Duodenal mucosa (tissue), 2 donors: ENCODE results near the gene TBC1D30.

Experiments used
- H3K27ac ChIP-seq: one replicate; pipeline ENCODE4 v1.7.0; 2013; ENCODE audit warnings: low read depth, low read length
- H3K27me3 ChIP-seq, 2 donors: one replicate each; pipeline ENCODE4 v1.7.0; 2013; ENCODE audit warnings: low read length in 2 of 2, control low read depth in 1 of 2; ENCODE audit not compliant: insufficient read depth in 2 of 2, control insufficient read depth in 1 of 2
- H3K36me3 ChIP-seq, 2 donors: one replicate each; pipeline ENCODE4 v1.7.0; 2013; ENCODE audit warnings: low read length in 2 of 2, control low read depth in 1 of 2; ENCODE audit not compliant: insufficient read depth in 2 of 2, control insufficient read depth in 1 of 2
- H3K4me1 ChIP-seq, 2 donors: one replicate each; pipeline ENCODE4 v1.7.0; 2013; ENCODE audit warnings: low read length in 2 of 2, control low read depth in 1 of 2; ENCODE audit not compliant: insufficient read depth in 2 of 2, control insufficient read depth in 1 of 2
- H3K4me3 ChIP-seq, 2 donors: one replicate each; pipeline ENCODE4 v1.7.0; 2013; ENCODE audit warnings: low read length in 2 of 2, low read depth in 1 of 2
- H3K9ac ChIP-seq, 2 donors: one replicate each; pipeline ENCODE4 v1.7.0; 2013; ENCODE audit warnings: low read length in 2 of 2, low read depth in 1 of 2
- H3K9me3 ChIP-seq, 2 donors: one replicate each; pipeline ENCODE4 v1.7.0; 2013; ENCODE audit warnings: low read length in 2 of 2, control low read depth in 1 of 2; ENCODE audit not compliant: control insufficient read depth in 1 of 2

The TBC1D30 gene

GRCh38 chr12:64884728-64885127 lies 60.3 kb downstream of the TBC1D30 start:
- Histone ChIP-seq H3K27me3 (no peaks in the 10 kb centered on the region), H3K27ac (no peak overlapping the region), H3K4me1 (no peaks in the 10 kb centered on the region), H3K4me3 (no peak overlapping the region), H3K36me3 (no peaks in the 10 kb centered on the region), H3K9me3 (no peaks in the 10 kb centered on the region), H3K9ac (no peak overlapping the region)

DNA sequence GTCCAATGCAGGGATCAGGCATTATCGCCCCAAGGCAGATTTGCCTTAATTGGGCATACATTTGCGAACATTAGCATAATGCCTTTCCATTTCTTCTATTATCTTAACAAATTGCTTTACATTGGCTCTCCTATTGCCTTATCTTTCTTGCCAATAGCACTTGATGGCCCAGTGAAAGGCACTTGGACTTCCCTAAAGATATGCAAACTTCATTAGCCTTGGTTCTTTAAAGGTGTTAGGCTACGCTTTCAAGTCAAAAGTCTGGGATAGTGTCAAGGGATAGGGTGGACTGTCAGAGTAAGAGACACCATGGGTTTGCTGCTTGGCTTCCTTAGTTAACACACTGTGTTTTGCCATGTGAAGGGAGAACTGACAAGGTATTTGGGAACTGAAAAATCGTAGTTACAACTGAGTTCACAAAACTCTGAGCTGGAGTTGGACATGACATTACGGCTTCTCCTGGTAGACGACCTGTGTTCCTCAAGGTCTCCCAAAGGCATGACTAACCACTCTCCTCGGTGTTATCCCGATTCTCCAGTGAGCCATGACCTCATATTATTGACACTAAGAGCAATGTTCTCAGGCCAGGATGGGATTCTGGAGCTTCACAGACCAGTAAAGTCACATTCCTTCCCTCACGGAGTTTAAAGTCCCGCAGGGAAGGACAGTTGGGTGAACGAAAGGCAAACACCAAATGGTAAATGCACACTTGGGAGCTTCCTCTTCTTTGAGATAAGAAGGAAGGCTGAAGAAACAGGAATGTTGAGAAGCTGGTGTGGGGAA lies 65.2 kb downstream of the TBC1D30 start:
- H3K9ac ChIP-seq = no peak overlapping the region
- no peaks in the 10 kb centered on the region for H3K9me3 ChIP-seq
- no peak overlapping the region for H3K27ac ChIP-seq
- no peaks in the 10 kb centered on the region for H3K4me1 ChIP-seq
- H3K27me3 ChIP-seq = no peaks in the 10 kb centered on the region
- no peaks in the 10 kb centered on the region for H3K36me3 ChIP-seq
- no peak overlapping the region for H3K4me3 ChIP-seq

DNA sequence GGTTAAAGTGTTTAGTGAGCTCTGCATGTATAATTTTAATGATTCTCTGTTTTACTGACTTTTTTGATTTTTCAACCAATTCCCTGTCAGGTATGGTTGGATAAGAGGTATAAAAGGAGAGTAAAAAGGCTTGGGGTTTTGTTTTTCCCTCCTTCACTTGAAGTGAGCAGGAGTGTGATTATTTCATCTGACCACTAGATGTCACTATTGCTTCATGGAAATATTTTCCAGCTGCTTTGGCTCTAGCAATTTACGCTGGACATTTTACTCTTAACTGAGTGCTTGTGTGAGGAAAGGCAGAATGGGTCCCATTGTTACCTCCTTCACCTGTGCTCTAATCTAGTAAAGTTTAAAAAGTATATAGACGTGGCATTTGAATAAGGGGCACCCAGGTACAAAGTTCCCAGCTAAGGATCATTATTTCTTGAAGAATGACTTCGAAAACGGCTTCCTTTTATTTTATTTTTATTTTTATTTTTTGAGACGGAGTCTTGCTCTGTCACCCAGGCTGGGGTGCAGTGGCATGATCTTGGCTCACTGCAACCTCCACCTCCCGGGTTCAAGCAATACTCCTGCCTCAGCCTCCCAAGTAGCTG lies 66.5 kb downstream of the TBC1D30 start:
- Histone ChIP-seq H3K9ac (no peak overlapping the region), H3K27ac (no peak overlapping the region), H3K27me3 (no peaks in the 10 kb centered on the region), H3K9me3 (no peaks in the 10 kb centered on the region), H3K36me3 (no peaks in the 10 kb centered on the region), H3K4me3 (no peak overlapping the region), H3K4me1 (no peaks in the 10 kb centered on the region)

GRCh38 chr12:64891629-64892028 lies 67.2 kb downstream of the TBC1D30 start:
- Histone ChIP-seq H3K9me3 (no peaks in the 10 kb centered on the region), H3K4me3 (no peak overlapping the region), H3K36me3 (no peaks in the 10 kb centered on the region), H3K9ac (no peak overlapping the region), H3K27me3 (no peaks in the 10 kb centered on the region), H3K27ac (no peak overlapping the region), H3K4me1 (no peaks in the 10 kb centered on the region)

GRCh38 chr12:64892561-64892960 lies 68.1 kb downstream of the TBC1D30 start:
- Histone ChIP-seq H3K9ac (no peak overlapping the region), H3K27me3 (no peaks in the 10 kb centered on the region), H3K4me3 (no peak overlapping the region), H3K36me3 (no peaks in the 10 kb centered on the region), H3K9me3 (no peaks in the 10 kb centered on the region), H3K4me1 (no peaks in the 10 kb centered on the region), H3K27ac (no peak overlapping the region)

GRCh38 chr12:64893961-64894360 lies 69.5 kb downstream of the TBC1D30 start:
- Histone ChIP-seq H3K27me3 (no peaks in the 10 kb centered on the region), H3K27ac (no peak overlapping the region), H3K9ac (no peak overlapping the region), H3K4me3 (no peak overlapping the region), H3K9me3 (no peaks in the 10 kb centered on the region), H3K4me1 (no peaks in the 10 kb centered on the region), H3K36me3 (no peaks in the 10 kb centered on the region)

- H3K4me1 ChIP-seq = no peaks in the 10 kb centered on the region
- no peak overlapping the region for H3K4me3 ChIP-seq
- H3K27ac ChIP-seq = no peak overlapping the region
- no peaks in the 10 kb centered on the region for H3K9me3 ChIP-seq
- H3K36me3 ChIP-seq = no peaks in the 10 kb centered on the region
- no peak overlapping the region for H3K9ac ChIP-seq
- no peaks in the 10 kb centered on the region for H3K27me3 ChIP-seq
Observed at GRCh38 chr12:64894827-64895475, 70.5 kb downstream of the TBC1D30 start.

GRCh38 chr12:64895526-64895925 lies 71.1 kb downstream of the TBC1D30 start:
- no peak overlapping the region for H3K27ac ChIP-seq
- H3K27me3 ChIP-seq = no peaks in the 10 kb centered on the region
- no peaks in the 10 kb centered on the region for H3K4me1 ChIP-seq
- H3K4me3 ChIP-seq = no peak overlapping the region
- no peaks in the 10 kb centered on the region for H3K9me3 ChIP-seq
- no peaks in the 10 kb centered on the region for H3K36me3 ChIP-seq
- no peak overlapping the region for H3K9ac ChIP-seq

DNA sequence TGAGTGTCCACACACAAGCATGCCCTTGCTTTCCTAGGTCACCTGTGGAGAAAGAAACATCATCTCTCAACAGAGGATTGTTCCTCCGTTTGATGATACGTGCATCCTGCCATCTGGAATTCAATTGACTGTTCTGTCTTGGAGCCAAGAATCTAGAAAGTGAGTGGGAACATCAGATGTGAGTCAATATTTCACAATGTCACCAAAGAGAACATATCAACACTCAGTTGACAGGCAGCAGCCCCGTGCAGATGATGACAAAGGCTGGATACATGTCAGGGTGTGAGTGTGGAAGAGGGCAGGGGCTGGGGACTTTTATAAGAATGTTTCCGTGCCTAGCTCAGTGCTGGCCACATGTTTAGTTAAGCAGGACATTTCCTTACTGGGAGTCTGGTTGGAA lies 76.1 kb downstream of the TBC1D30 start:
- H3K27me3 ChIP-seq = no peaks in the 10 kb centered on the region
- H3K4me3 ChIP-seq = no peak overlapping the region
- H3K27ac ChIP-seq = no peak overlapping the region
- no peak overlapping the region for H3K9ac ChIP-seq
- no peaks in the 10 kb centered on the region for H3K36me3 ChIP-seq
- no peaks in the 10 kb centered on the region for H3K4me1 ChIP-seq
- H3K9me3 ChIP-seq = no peaks in the 10 kb centered on the region

- Histone ChIP-seq H3K27me3 (no peaks in the 10 kb centered on the region), H3K36me3 (no peaks in the 10 kb centered on the region), H3K9ac (no peak overlapping the region), H3K4me1 (no peaks in the 10 kb centered on the region), H3K9me3 (no peaks in the 10 kb centered on the region), H3K27ac (no peak overlapping the region), H3K4me3 (no peak overlapping the region)
Observed at GRCh38 chr12:64903479-64904152, 79.2 kb downstream of the TBC1D30 start.
